SU-DHL-6 (cell line): ENCODE data around the gene MPRIP.

Source experiments
- H2AFZ ChIP-seq: fragments of 200-600 bp; sonication (generic); 2 replicates; pipeline ENCODE4 v1.6.1; 2014; ENCODE audit warnings: low read depth, mild to moderate bottlenecking, moderate library complexity, mixed read lengths, antibody characterized with exemption, low read length; ENCODE audit not compliant: severe bottlenecking
- H3F3A ChIP-seq: fragments of 200-600 bp; shearing (Covaris generic); 2 replicates; pipeline ENCODE4 v1.6.0; 2016; ENCODE audit warnings: antibody characterized with exemption, mild to moderate bottlenecking; ENCODE audit not compliant: insufficient read depth
- H3K27ac ChIP-seq: fragments of 200-600 bp; sonication (generic); 2 replicates; pipeline ENCODE4 v1.5.1; 2016; ENCODE audit warnings: low read depth, mild to moderate bottlenecking, low read length, moderate library complexity, mixed read lengths
- H3K27me3 ChIP-seq: fragments of 200-600 bp; sonication (generic), shearing (Covaris generic); 2 replicates; pipeline ENCODE4 v1.6.0; 2014; ENCODE audit warnings: mild to moderate bottlenecking, low read length
- H3K36me3 ChIP-seq: fragments of 200-600 bp; sonication (generic); 2 replicates; pipeline ENCODE4 v1.6.1; 2014; ENCODE audit warnings: mild to moderate bottlenecking, low read length, mixed read lengths
- H3K4me2 ChIP-seq: fragments of 300-600, 200-600 bp; shearing (Covaris generic), sonication (generic); 2 replicates; pipeline ENCODE4 v1.6.0; 2014; ENCODE audit warnings: low read length, low read depth, mild to moderate bottlenecking; ENCODE audit not compliant: poor library complexity, severe bottlenecking
- H3K4me3 ChIP-seq: fragments of 200-600 bp; sonication (generic); 2 replicates; pipeline ENCODE4 v1.5.1; 2014; ENCODE audit warnings: antibody characterized with exemption, low read length, mild to moderate bottlenecking, mixed read lengths; ENCODE audit not compliant: insufficient read depth, poor library complexity, severe bottlenecking
- H3K79me2 ChIP-seq: fragments of 200-600 bp; sonication (generic); 2 replicates; pipeline ENCODE4 v1.6.1; 2014; ENCODE audit warnings: mild to moderate bottlenecking, low read length, moderate library complexity; ENCODE audit not compliant: insufficient read depth
- H3K9ac ChIP-seq: fragments of 200-600 bp; sonication (generic); 2 replicates; pipeline ENCODE4 v1.7.0; 2014; ENCODE audit warnings: mild to moderate bottlenecking, low read length
- H3K9me2 ChIP-seq: fragments of 200-600 bp; sonication (generic); replicated peaks from 2 replicates; pipeline ENCODE4 v1.6.1; 2014; ENCODE audit warnings: low read length; ENCODE audit not compliant: insufficient read depth
- H3K9me3 ChIP-seq: fragments of 200-600 bp; sonication (generic); 2 replicates; pipeline ENCODE4 v1.6.1; 2014; ENCODE audit warnings: low read length, mixed read lengths; ENCODE audit not compliant: insufficient read depth
- H4K20me1 ChIP-seq: fragments of 200-600 bp; sonication (generic); 2 replicates; pipeline ENCODE4 v1.6.1; 2014; ENCODE audit warnings: low read depth, mild to moderate bottlenecking, antibody characterized with exemption, low read length, moderate library complexity, mixed read lengths
- EZH2phosphoT487 ChIP-seq: fragments of 200-600 bp; sonication (generic), shearing (Covaris generic); conservative IDR thresholded peaks from 2 replicates; pipeline ENCODE4 v1.6.1; 2018; ENCODE audit warnings: mild to moderate bottlenecking, antibody characterized with exemption, low read length, moderate library complexity, mixed read lengths
- TF ChIP-seq, protein P1 (sequence below): fragments of 200-600 bp; sonication (generic); IDR thresholded peaks from one replicate; pipeline ENCODE4 v1.5.1; 2017; ENCODE audit warnings: antibody characterized with exemption, mild to moderate bottlenecking, low read length, moderate library complexity; ENCODE audit not compliant: insufficient read depth, poor library complexity, severe bottlenecking

The MPRIP gene

DNA sequence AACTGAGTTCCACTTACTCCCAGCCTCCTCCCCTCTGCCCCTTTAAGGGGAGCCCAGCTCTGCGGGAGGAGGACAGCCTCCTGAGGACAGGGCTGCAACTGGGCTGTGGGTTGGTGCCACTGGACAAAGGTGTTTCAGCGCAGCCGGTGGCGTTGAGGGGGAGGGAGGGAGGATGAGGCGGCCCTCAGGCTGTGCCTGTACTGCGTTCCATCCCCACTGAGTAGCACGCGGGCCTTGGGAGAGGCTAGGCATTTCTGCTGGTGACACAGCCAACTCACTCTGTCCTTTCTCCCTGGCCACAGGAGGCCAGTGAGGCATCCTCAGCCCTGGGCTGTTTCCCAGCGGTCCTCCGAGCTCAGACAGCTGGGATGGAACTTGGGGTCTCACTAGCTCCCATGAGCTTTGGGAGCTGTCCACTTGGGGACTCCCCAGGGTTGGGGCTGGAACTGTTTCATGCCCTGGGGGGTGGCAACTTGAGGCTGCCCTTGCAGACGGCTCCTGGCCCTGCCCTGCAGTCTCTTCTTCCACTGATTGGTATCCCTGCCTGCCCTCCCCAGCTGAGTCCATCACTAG is 70.5 kb downstream of the MPRIP start:
- H3K9ac ChIP-seq = no peak overlapping the region
- no peak for TF ChIP-seq EZH2phosphoT487
- TF ChIP-seq, protein P1, sequence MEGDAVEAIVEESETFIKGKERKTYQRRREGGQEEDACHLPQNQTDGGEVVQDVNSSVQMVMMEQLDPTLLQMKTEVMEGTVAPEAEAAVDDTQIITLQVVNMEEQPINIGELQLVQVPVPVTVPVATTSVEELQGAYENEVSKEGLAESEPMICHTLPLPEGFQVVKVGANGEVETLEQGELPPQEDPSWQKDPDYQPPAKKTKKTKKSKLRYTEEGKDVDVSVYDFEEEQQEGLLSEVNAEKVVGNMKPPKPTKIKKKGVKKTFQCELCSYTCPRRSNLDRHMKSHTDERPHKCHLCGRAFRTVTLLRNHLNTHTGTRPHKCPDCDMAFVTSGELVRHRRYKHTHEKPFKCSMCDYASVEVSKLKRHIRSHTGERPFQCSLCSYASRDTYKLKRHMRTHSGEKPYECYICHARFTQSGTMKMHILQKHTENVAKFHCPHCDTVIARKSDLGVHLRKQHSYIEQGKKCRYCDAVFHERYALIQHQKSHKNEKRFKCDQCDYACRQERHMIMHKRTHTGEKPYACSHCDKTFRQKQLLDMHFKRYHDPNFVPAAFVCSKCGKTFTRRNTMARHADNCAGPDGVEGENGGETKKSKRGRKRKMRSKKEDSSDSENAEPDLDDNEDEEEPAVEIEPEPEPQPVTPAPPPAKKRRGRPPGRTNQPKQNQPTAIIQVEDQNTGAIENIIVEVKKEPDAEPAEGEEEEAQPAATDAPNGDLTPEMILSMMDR = no peak
- no peak overlapping the region for H3K27ac ChIP-seq
- no peaks in the 10 kb centered on the region for H3K9me2 ChIP-seq
- no peak overlapping the region for H3K4me2 ChIP-seq
- H3K4me3 ChIP-seq = no peak overlapping the region
- no peaks in the 10 kb centered on the region for H3K79me2 ChIP-seq
- no peaks in the 10 kb centered on the region for H3K36me3 ChIP-seq
- H2AFZ ChIP-seq = no peak overlapping the region
- H3F3A ChIP-seq = no peaks in the 10 kb centered on the region
- H4K20me1 ChIP-seq = no peaks in the 10 kb centered on the region
- no peaks in the 10 kb centered on the region for H3K9me3 ChIP-seq
- H3K27me3 ChIP-seq = no peaks in the 10 kb centered on the region

DNA sequence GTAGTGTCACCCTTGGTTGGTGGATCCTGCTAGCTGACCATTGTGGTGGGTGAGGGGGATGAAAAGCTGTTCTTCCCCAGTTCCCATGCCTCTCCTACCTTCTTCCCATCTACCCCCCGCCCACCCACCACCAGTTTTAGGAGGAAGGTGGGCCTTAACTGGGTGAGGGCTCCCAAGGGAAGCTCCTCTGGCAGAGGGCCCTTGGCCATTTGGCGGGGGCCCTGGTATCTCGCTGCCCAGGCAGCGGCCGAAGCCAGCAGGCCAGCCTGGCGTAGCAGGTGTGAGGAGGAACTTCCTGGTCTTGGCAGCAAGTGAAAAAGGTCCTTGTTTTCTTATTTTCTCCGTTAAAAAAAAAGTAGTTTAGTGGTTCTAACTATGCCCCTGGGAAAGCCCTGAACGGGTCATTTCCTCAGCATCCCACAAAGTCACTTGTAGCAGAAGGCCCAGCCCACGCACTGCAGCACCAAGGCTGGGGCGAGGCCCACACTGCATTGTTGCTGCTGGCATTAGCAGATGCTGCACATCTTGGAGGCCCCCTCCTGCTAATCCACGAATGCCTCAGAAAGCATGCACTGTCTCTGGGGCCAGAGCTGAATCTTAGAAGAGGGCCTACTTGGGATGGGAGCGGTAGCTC is 72.5 kb downstream of the MPRIP start:
- no peaks in the 10 kb centered on the region for H3K36me3 ChIP-seq
- no peaks in the 10 kb centered on the region for H3K79me2 ChIP-seq
- H3K4me2 ChIP-seq = no peak overlapping the region
- no peaks in the 10 kb centered on the region for H3K27me3 ChIP-seq
- H4K20me1 ChIP-seq = no peaks in the 10 kb centered on the region
- H2AFZ ChIP-seq = no peak overlapping the region
- H3K9me3 ChIP-seq = no peaks in the 10 kb centered on the region
- TF ChIP-seq, protein P1 = no peak
- no peak for TF ChIP-seq EZH2phosphoT487
- H3K9ac ChIP-seq = no peak overlapping the region
- H3K9me2 ChIP-seq = no peaks in the 10 kb centered on the region
- H3K4me3 ChIP-seq = no peak overlapping the region
- H3F3A ChIP-seq = no peaks in the 10 kb centered on the region
- H3K27ac ChIP-seq = no peak overlapping the region

DNA sequence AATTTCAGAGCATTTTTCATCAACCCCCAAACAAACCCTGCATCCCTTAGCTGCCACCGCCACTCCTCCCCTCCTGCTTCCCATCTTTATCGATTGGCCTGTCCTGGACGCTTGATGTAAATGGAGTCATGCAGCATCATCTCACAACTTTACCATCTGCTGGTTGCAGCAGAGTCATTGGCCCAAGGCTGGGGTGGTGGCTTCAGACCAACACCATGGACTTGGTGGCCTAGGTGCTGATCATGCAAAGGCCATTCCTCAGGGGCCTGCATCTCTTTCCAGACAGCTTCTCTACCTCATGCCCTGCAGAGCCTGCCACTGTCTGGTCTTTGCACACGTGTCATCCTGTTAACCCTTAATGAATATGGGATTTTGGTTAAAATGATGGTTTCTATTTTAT is 73.4 kb downstream of the MPRIP start:
- no peak overlapping the region for H3K27ac ChIP-seq
- no peaks in the 10 kb centered on the region for H3K9me3 ChIP-seq
- TF ChIP-seq EZH2phosphoT487 = no peak
- TF ChIP-seq, protein P1 = no peak
- H3K36me3 ChIP-seq = no peaks in the 10 kb centered on the region
- no peaks in the 10 kb centered on the region for H4K20me1 ChIP-seq
- no peaks in the 10 kb centered on the region for H3K27me3 ChIP-seq
- H3K4me3 ChIP-seq = no peak overlapping the region
- no peaks in the 10 kb centered on the region for H3K9me2 ChIP-seq
- H3F3A ChIP-seq = no peaks in the 10 kb centered on the region
- H3K4me2 ChIP-seq = no peak overlapping the region
- no peaks in the 10 kb centered on the region for H3K79me2 ChIP-seq
- no peak overlapping the region for H2AFZ ChIP-seq
- H3K9ac ChIP-seq = no peak overlapping the region
